KMS-11 (cell line): Measurements from ENCODE around the gene DBN1.

Experiments
- H2AFZ ChIP-seq: fragments of 200-600 bp; sonication (generic); 2 replicates; pipeline ENCODE4 v1.6.1; 2016; ENCODE audit warnings: antibody characterized with exemption, mixed run types, low read depth
- H3K27ac ChIP-seq: fragments of 200-600 bp; sonication (generic); 2 replicates; pipeline ENCODE4 v1.6.1; 2016; ENCODE audit warnings: mild to moderate bottlenecking, mixed run types
- H3K27me3 ChIP-seq: fragments of 200-600 bp; sonication (generic); 2 replicates; pipeline ENCODE4 v1.6.1; 2017; ENCODE audit warnings: mild to moderate bottlenecking, low read depth, mixed run types, moderate library complexity; ENCODE audit not compliant: insufficient read depth
- H3K36me3 ChIP-seq: fragments of 200-600 bp; sonication (generic); 2 replicates; pipeline ENCODE4 v1.6.1; 2017; ENCODE audit warnings: mild to moderate bottlenecking, mixed run types; ENCODE audit not compliant: insufficient read depth
- H3K4me1 ChIP-seq: fragments of 200-600 bp; sonication (generic); 2 replicates; pipeline ENCODE4 v1.6.1; 2016; ENCODE audit warnings: mild to moderate bottlenecking, low read depth, mixed run types; ENCODE audit not compliant: poor library complexity, severe bottlenecking
- H3K4me2 ChIP-seq: fragments of 200-600 bp; sonication (generic); 2 replicates; pipeline ENCODE4 v1.7.0; 2016; ENCODE audit warnings: mild to moderate bottlenecking, mixed run types
- H3K4me3 ChIP-seq: fragments of 200-600 bp; sonication (generic); IDR thresholded peaks from 2 replicates; pipeline ENCODE4 v1.6.1; 2017; ENCODE audit warnings: low read depth, low read length, mixed read lengths; ENCODE audit not compliant: insufficient read depth
- H3K79me2 ChIP-seq: fragments of 200-600 bp; sonication (generic); 2 replicates; pipeline ENCODE4 v1.6.1; 2016; ENCODE audit warnings: low read depth, mixed run types; ENCODE audit not compliant: insufficient read depth
- H3K9ac ChIP-seq: fragments of 200-600 bp; sonication (generic); 2 replicates; pipeline ENCODE4 v1.6.1; 2016; ENCODE audit warnings: mild to moderate bottlenecking, mixed run types
- H4K20me1 ChIP-seq: fragments of 200-600 bp; sonication (generic); 2 replicates; pipeline ENCODE4 v1.6.1; 2016; ENCODE audit warnings: mild to moderate bottlenecking, mixed run types; ENCODE audit not compliant: insufficient read depth
- CTCF ChIP-seq: fragments of 200-600 bp; sonication (generic); conservative IDR thresholded peaks from 2 replicates; pipeline ENCODE4 v1.6.1; 2017; ENCODE audit warnings: low read depth, mild to moderate bottlenecking, antibody characterized with exemption, low read length, moderate library complexity, mixed read lengths

Gene DBN1

GRCh38 chr5:177453852-177454396 lies 19.5 kb downstream of the DBN1 start:
- no peak for TF ChIP-seq CTCF
- no peak overlapping the region; the same call in 1 of the 2 replicates for H3K9ac ChIP-seq
- no peak overlapping the region for H3K4me3 ChIP-seq
- no peak overlapping the region for H2AFZ ChIP-seq
- peak overlapping the region; percentile 25; the same call in 1 of the 2 replicates for H3K4me2 ChIP-seq
- H3K4me1 ChIP-seq: peaks cover 7% of the 10 kb centered on the region
- H3K79me2 ChIP-seq: no peaks in the 10 kb centered on the region
- no peak overlapping the region for H3K27ac ChIP-seq
- no peaks in the 10 kb centered on the region for H3K36me3 ChIP-seq
- no peaks in the 10 kb centered on the region for H4K20me1 ChIP-seq
- H3K27me3 ChIP-seq: no peaks in the 10 kb centered on the region

GRCh38 chr5:177452688-177453638 lies 20.5 kb downstream of the DBN1 start:
- no peak overlapping the region for H3K4me2 ChIP-seq
- no peak overlapping the region for H3K27ac ChIP-seq

GRCh38 chr5:177450667-177451424 lies 22.6 kb downstream of the DBN1 start:
- Histone ChIP-seq H3K9ac (no peak overlapping the region), H3K4me2 (no peak overlapping the region), H3K27ac (no peak overlapping the region), H3K27me3 (no peaks in the 10 kb centered on the region), H3K4me3 (no peak overlapping the region), H3K4me1 (peaks cover 7% of the 10 kb centered on the region), H2AFZ (no peak overlapping the region), H4K20me1 (no peaks in the 10 kb centered on the region), H3K36me3 (no peaks in the 10 kb centered on the region), H3K79me2 (no peaks in the 10 kb centered on the region)
- TF ChIP-seq CTCF: no peak

More at GRCh38 chr5:177452688-177453638, 20.5 kb downstream of the DBN1 start:
- Histone ChIP-seq H4K20me1 (no peaks in the 10 kb centered on the region), H2AFZ (no peak overlapping the region), H3K9ac (no peak overlapping the region), H3K79me2 (no peaks in the 10 kb centered on the region), H3K4me3 (no peak overlapping the region), H3K36me3 (no peaks in the 10 kb centered on the region), H3K4me1 (peaks cover 7% of the 10 kb centered on the region), H3K27me3 (no peaks in the 10 kb centered on the region)
- TF ChIP-seq CTCF: no peak

- H3K4me3 ChIP-seq: no peak overlapping the region
- peaks cover 21% of the 10 kb centered on the region for H3K4me1 ChIP-seq
- no peak overlapping the region for H2AFZ ChIP-seq
- no peaks in the 10 kb centered on the region for H4K20me1 ChIP-seq
- no peak overlapping the region for H3K4me2 ChIP-seq
- TF ChIP-seq CTCF: no peak
- H3K36me3 ChIP-seq: no peaks in the 10 kb centered on the region
- no peaks in the 10 kb centered on the region for H3K79me2 ChIP-seq
- no peaks in the 10 kb centered on the region for H3K27me3 ChIP-seq
- H3K9ac ChIP-seq: no peak overlapping the region
- no peak overlapping the region for H3K27ac ChIP-seq
Measured at GRCh38 chr5:177449140-177450061, 24.0 kb downstream of the DBN1 start.
